Neuronal stem cell (in vitro differentiated cells): ENCODE data around the gene PLAGL2.

Experiments used
- DNase-seq: peaks from one replicate; pipeline ENCODE4 v3.0.0-alpha.2; 2013; ENCODE audit warnings: low spot score
- H2AFZ ChIP-seq: one replicate; pipeline ENCODE4 v1.6.1; 2013; ENCODE audit warnings: mild to moderate bottlenecking, low read length, inconsistent platforms
- H2AK5ac ChIP-seq: 2 replicates; pipeline ENCODE4 v1.6.1; 2013; ENCODE audit warnings: low read depth, mild to moderate bottlenecking, inconsistent platforms, low read length, moderate library complexity, mixed read lengths
- H2BK120ac ChIP-seq: 2 replicates; pipeline ENCODE4 v1.6.1; 2013; ENCODE audit warnings: low read depth, mild to moderate bottlenecking, inconsistent platforms, low read length, moderate library complexity, mixed read lengths
- H2BK12ac ChIP-seq: one replicate; pipeline ENCODE4 v1.6.1; 2013; ENCODE audit warnings: low read length, inconsistent platforms
- H2BK15ac ChIP-seq: 2 replicates; pipeline ENCODE4 v1.6.1; 2013; ENCODE audit warnings: mild to moderate bottlenecking, low read length, inconsistent platforms, mixed read lengths
- H2BK5ac ChIP-seq: one replicate; pipeline ENCODE4 v1.6.1; 2013; ENCODE audit warnings: inconsistent platforms, mild to moderate bottlenecking, low read length, moderate library complexity
- H3K14ac ChIP-seq: one replicate; pipeline ENCODE4 v1.6.1; 2013; ENCODE audit warnings: low read length, inconsistent platforms
- H3K18ac ChIP-seq: 2 replicates; pipeline ENCODE4 v1.6.1; 2013; ENCODE audit warnings: low read length, inconsistent platforms
- H3K23ac ChIP-seq: 2 replicates; pipeline ENCODE4 v1.6.1; 2013; ENCODE audit warnings: low read depth, mild to moderate bottlenecking, mixed read lengths, low read length, inconsistent platforms; ENCODE audit not compliant: poor library complexity
- H3K27ac ChIP-seq: replicated peaks from 3 replicates; pipeline ENCODE4 v1.5.1; 2013; ENCODE audit warnings: low read length, inconsistent platforms
- H3K27me3 ChIP-seq, 3 experiments: 2 replicates each; pipeline ENCODE4 v1.6.1; 2013; ENCODE audit warnings: low read length in 3 of 3, mild to moderate bottlenecking in 2 of 3, inconsistent platforms in 1 of 3, low read depth in 1 of 3, mixed read lengths in 1 of 3, moderate library complexity in 1 of 3; ENCODE audit not compliant: control insufficient read depth in 3 of 3, insufficient read depth in 3 of 3
- H3K36me3 ChIP-seq, 2 donors: replicated peaks in 1 of 2; 2 replicates each; pipeline ENCODE4 v1.6.1; 2013; ENCODE audit warnings: low read length in 2 of 2; ENCODE audit not compliant: control insufficient read depth in 2 of 2, insufficient read depth in 2 of 2
- H3K4ac ChIP-seq: 2 replicates; pipeline ENCODE4 v1.6.1; 2013; ENCODE audit warnings: inconsistent platforms, mild to moderate bottlenecking, low read length, moderate library complexity
- H3K4me1 ChIP-seq, 2 donors: 1 replicate in 1 of 2; 2 replicates in 1 of 2; pipeline ENCODE4 v1.6.1; 2013; ENCODE audit warnings: low read length in 2 of 2, low read depth in 1 of 2; ENCODE audit not compliant: control insufficient read depth in 2 of 2, insufficient read depth in 1 of 2
- H3K4me2 ChIP-seq: one replicate; pipeline ENCODE4 v1.6.1; 2013; ENCODE audit warnings: mild to moderate bottlenecking, low read length, inconsistent platforms; ENCODE audit not compliant: insufficient read depth, poor library complexity, severe bottlenecking
- H3K4me3 ChIP-seq, 2 donors: 2 replicates each; pipeline ENCODE4 v1.5.1; 2013; ENCODE audit warnings: low read length in 2 of 2, mild to moderate bottlenecking in 2 of 2, inconsistent platforms in 1 of 2, moderate library complexity in 1 of 2
- H3K79me1 ChIP-seq: one replicate; pipeline ENCODE4 v1.6.1; 2013; ENCODE audit warnings: low read depth, mild to moderate bottlenecking, inconsistent platforms, low read length, moderate library complexity
- H3K9ac ChIP-seq: one replicate; pipeline ENCODE4 v1.6.1; 2013; ENCODE audit warnings: mild to moderate bottlenecking, low read depth, low read length, inconsistent platforms; ENCODE audit not compliant: poor library complexity
- H3K9me3 ChIP-seq, 2 donors: replicated peaks in 1 of 2; 2 replicates each; pipeline versions ENCODE3 to v1.6.1; 2013; ENCODE audit warnings: low read length in 2 of 2, mild to moderate bottlenecking in 2 of 2, inconsistent platforms in 1 of 2, low read depth in 1 of 2, mixed read lengths in 1 of 2, moderate library complexity in 1 of 2; ENCODE audit not compliant: control insufficient read depth in 2 of 2, insufficient read depth in 1 of 2
- H4K8ac ChIP-seq: one replicate; pipeline ENCODE4 v1.6.1; 2013; ENCODE audit warnings: low read depth, mild to moderate bottlenecking, inconsistent platforms, low read length, moderate library complexity
- H4K91ac ChIP-seq: one replicate; pipeline ENCODE4 v1.6.1; 2013; ENCODE audit warnings: low read length, low read depth, mild to moderate bottlenecking, inconsistent platforms; ENCODE audit not compliant: poor library complexity
- WGBS, 2 donors: extraction: QIAGEN DNeasy Blood & Tissue Kit; methylation state at CpG; one replicate each; pipeline ENCODE4 v1.1.7; 2013; ENCODE audit warnings: missing lambda C conversion rate in 2 of 2, mixed read lengths in 1 of 2; ENCODE audit not compliant: insufficient read length in 2 of 2, insufficient replicate concordance in 1 of 2; ENCODE audit errors: extremely low coverage in 2 of 2; 5-methylcytosine and 5-hydroxymethylcytosine counted together

The PLAGL2 gene

GRCh38 chr20:32233286-32233685, 25.7 kb upstream of the PLAGL2 start:
- no peak overlapping the region for H3K23ac ChIP-seq
- no peak for DNase-seq
- H3K14ac ChIP-seq: no peak overlapping the region
- no peak overlapping the region for H4K91ac ChIP-seq
- H3K4me3 ChIP-seq: no peak overlapping the region
- no peak overlapping the region for H4K8ac ChIP-seq
- H2AK5ac ChIP-seq: no peak overlapping the region
- H3K27ac ChIP-seq: no peak overlapping the region
- peaks cover 42 to 77% of the 10 kb centered on the region in 2 donors for H3K36me3 ChIP-seq
- no peak overlapping the region for H2BK12ac ChIP-seq
- no peak overlapping the region for H2AFZ ChIP-seq
- H3K9ac ChIP-seq: no peak overlapping the region
- no peak overlapping the region for H3K4ac ChIP-seq
- H3K18ac ChIP-seq: no peak overlapping the region
- H3K4me1 ChIP-seq: no peaks in the 10 kb centered on the region
- H2BK15ac ChIP-seq: no peak overlapping the region
- H3K79me1 ChIP-seq: no peaks in the 10 kb centered on the region
- no peak overlapping the region for H2BK5ac ChIP-seq
- H3K4me2 ChIP-seq: no peak overlapping the region
- H3K27me3 ChIP-seq: no peaks in the 10 kb centered on the region
- WGBS, 2 donors: no CpG with 5 or more reads among the region's 9 CpGs
- no peaks in the 10 kb centered on the region for H3K9me3 ChIP-seq
- H2BK120ac ChIP-seq: no peak overlapping the region

DNA sequence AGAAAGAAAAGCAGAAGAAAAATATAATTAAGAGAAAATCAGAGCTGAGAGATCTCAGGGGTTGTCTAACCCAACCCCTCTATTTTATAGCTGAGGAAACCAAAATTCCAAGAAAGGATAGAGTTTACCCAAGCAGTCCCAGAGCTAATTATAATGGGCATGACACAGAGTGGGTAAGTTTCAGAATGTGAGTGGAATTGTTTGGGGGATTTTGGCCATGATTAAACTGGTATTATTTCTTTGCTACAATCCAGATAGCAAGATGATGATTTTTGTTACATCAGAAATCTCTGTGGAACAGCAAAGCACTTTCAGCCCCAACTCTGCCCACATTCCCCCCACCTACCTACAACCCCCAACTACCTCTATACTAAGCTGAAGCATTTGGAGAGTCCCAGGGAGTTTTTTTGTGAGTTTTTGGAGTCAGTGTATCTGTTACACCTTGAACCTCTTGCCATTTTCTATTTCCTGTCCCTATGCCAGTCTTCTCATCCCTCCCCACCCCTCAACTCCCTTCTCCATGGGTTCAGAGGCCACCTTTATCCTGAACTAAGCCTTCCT, 24.9 kb upstream of the PLAGL2 start:
- no peak overlapping the region for H3K14ac ChIP-seq
- H3K9ac ChIP-seq: no peak overlapping the region
- H2BK5ac ChIP-seq: no peak overlapping the region
- H3K18ac ChIP-seq: no peak overlapping the region
- peaks cover 46 to 86% of the 10 kb centered on the region in 2 donors for H3K36me3 ChIP-seq
- no peak overlapping the region for H2AFZ ChIP-seq
- no peak overlapping the region for H3K4me2 ChIP-seq
- H3K9me3 ChIP-seq: no peaks in the 10 kb centered on the region
- no peak overlapping the region for H2BK120ac ChIP-seq
- no peak overlapping the region for H2BK15ac ChIP-seq
- H2AK5ac ChIP-seq: no peak overlapping the region
- H3K4me1 ChIP-seq: no peaks in the 10 kb centered on the region
- H4K91ac ChIP-seq: no peak overlapping the region
- no peak overlapping the region for H4K8ac ChIP-seq
- no peaks in the 10 kb centered on the region for H3K79me1 ChIP-seq
- H2BK12ac ChIP-seq: no peak overlapping the region
- no peak overlapping the region for H3K4ac ChIP-seq
- no peak overlapping the region for H3K4me3 ChIP-seq
- no peak overlapping the region for H3K27ac ChIP-seq
- no peak for DNase-seq
- no peak overlapping the region for H3K23ac ChIP-seq
- H3K27me3 ChIP-seq: no peaks in the 10 kb centered on the region

- no peak overlapping the region for H3K23ac ChIP-seq
- H3K79me1 ChIP-seq: no peaks in the 10 kb centered on the region
- no peak overlapping the region for H2BK15ac ChIP-seq
- no peak overlapping the region for H4K91ac ChIP-seq
- no peak overlapping the region for H3K18ac ChIP-seq
- no peak overlapping the region for H3K14ac ChIP-seq
- H3K4me2 ChIP-seq: no peak overlapping the region
- no peak overlapping the region for H3K27ac ChIP-seq
- H2AFZ ChIP-seq: no peak overlapping the region
- no peaks in the 10 kb centered on the region for H3K9me3 ChIP-seq
- H2BK120ac ChIP-seq: no peak overlapping the region
- H2AK5ac ChIP-seq: no peak overlapping the region
- no peak overlapping the region for H3K4me3 ChIP-seq
- no peak for DNase-seq
- H3K4me1 ChIP-seq: no peaks in the 10 kb centered on the region
- no peak overlapping the region for H3K4ac ChIP-seq
- no peak overlapping the region for H2BK5ac ChIP-seq
- WGBS, 2 donors: no CpG with 5 or more reads among the region's 4 CpGs
- H3K36me3 ChIP-seq: peaks cover 46 to 88% of the 10 kb centered on the region in 2 donors
- H4K8ac ChIP-seq: no peak overlapping the region
- no peak overlapping the region for H3K9ac ChIP-seq
- no peaks in the 10 kb centered on the region for H3K27me3 ChIP-seq
- H2BK12ac ChIP-seq: no peak overlapping the region
Measured at GRCh38 chr20:32231847-32232246, 24.3 kb upstream of the PLAGL2 start.

- no peak for DNase-seq
- H4K8ac ChIP-seq: no peak overlapping the region
- no peak overlapping the region for H2BK120ac ChIP-seq
- no peak overlapping the region for H3K18ac ChIP-seq
- no peak overlapping the region for H3K4me3 ChIP-seq
- no peak overlapping the region for H2BK15ac ChIP-seq
- no peak overlapping the region for H2AK5ac ChIP-seq
- no peaks in the 10 kb centered on the region for H3K9me3 ChIP-seq
- WGBS, 2 donors: no CpG with 5 or more reads among the region's 4 CpGs
- H2BK5ac ChIP-seq: no peak overlapping the region
- H3K4me2 ChIP-seq: no peak overlapping the region
- H3K27me3 ChIP-seq: no peaks in the 10 kb centered on the region
- no peak overlapping the region for H2BK12ac ChIP-seq
- H3K9ac ChIP-seq: no peak overlapping the region
- H4K91ac ChIP-seq: no peak overlapping the region
- no peaks in the 10 kb centered on the region for H3K4me1 ChIP-seq
- no peak overlapping the region for H3K23ac ChIP-seq
- peaks cover 46 to 92% of the 10 kb centered on the region in 2 donors for H3K36me3 ChIP-seq
- no peak overlapping the region for H3K4ac ChIP-seq
- no peak overlapping the region for H2AFZ ChIP-seq
- H3K14ac ChIP-seq: no peak overlapping the region
- no peaks in the 10 kb centered on the region for H3K79me1 ChIP-seq
- H3K27ac ChIP-seq: no peak overlapping the region
Measured at GRCh38 chr20:32231245-32231644, 23.7 kb upstream of the PLAGL2 start.
